GM19025 (cell line): ENCODE data around the gene FRMD1.
"Not testable (repeated sequence)": the region's sequence is repeated elsewhere in the genome, so short reads cannot be mapped to it uniquely, and the experiment has no call there.

Experiments used
- ATAC-seq: cut with Tn5 transposase; IDR thresholded peaks from one replicate; pipeline ENCODE4 v1.9.1; 2021; ENCODE audit warnings: mild to moderate bottlenecking, low read depth, moderate library complexity; ENCODE audit not compliant: unreplicated experiment

FRMD1 gene

DNA sequence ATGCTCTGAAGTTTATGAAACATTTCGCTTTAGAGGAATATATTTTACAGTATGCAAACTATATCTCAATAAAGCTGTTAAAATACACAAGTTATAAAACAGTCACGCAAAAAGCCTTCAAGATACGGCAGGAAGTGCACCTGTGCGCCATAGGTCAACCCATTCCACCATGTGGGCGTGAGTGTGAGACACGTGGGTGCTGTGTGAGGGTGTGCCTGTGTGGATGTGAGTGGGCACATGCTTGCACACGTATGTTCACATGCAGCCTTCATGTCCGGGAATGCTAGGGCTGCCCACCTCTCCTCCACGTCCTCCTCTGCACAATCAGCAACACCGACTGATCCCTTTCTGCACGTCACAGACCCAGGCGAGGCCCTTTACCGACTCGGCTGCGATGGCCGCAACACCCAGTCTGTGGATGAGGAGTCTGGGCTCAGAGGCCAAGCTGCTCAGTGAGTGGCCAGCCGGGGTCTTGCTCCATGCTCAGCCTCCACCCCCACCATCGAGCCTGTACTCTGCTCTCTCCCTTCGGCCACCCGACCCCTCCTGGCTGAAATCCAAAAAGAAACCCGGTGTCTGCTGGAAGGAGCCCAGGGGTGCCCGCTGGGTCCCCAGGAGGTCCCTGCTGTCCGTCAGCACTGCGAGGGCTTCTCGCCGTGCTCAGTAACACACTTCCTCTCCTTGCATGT, 3.0 kb upstream of the FRMD1 start:
- ATAC-seq, result no peak

DNA sequence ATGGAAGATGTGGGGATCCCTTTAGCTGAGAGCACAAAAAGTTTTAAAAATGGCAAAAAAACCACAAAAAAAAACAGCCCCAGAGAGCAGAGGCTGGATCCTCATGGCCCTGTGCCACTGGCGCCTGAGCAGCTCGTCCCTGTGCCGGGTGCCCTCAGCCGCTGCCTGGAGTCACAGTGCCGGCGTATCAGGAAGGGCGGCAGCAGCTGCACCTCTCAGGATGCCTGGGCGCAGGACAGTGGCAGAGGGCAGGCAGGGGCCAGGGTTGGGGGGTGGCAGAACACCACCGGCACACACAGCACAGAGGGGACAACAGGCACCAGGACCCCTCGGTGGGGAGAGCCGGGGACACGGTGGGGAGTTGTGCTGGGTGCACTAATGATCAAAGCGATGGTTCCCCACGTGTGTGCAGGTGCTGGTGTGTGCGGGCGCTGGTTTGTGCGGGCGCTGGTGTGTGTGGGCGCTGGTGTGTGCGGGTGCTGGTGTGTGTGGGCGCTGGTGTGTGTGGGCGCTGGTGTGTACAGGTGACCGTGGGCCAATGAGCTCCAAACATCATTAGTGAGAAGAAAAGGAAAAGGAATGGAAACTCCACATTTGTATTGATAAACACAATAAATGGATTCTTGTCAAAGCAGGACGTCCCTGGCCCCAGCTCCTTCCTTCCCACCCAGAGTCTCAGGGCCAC, 1.5 kb upstream of the FRMD1 start:
- ATAC-seq, result no peak

DNA sequence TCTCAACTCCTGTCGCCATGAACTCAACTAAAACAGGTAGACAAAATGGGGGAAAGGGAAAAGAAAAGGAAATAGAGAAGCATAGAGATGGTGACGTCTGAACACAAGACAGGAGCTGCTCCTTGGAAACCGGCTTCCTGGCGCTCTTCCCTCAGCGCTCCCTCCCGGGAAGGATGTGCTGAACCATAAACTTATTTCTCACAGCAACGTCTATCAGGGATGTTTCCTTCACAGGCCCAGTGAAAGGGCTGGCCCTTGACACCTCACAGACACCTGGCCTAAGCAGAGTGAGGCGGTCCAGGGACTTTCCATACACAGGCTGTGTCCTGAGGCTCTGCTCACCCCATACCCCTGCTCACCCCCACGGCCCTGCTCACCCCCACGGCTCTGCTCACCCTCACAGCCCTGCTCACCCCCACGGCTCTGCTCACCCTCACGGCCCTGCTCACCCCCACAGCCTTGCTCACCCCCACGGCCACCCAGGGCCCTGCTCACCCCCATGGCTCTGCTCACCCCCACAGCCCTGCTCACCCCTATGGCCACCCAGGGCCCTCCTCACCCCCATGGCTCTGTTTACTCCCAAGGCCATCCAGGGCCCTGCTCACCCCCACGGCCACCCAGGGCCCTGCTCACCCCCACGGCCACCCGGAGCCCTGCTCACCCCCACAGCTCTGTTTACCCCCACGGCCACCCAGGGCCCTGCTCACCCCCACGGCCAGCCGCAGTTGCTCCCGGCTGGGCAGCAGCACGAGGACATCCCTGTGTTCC, 653 bp downstream of the FRMD1 start:
- no peak for ATAC-seq

DNA sequence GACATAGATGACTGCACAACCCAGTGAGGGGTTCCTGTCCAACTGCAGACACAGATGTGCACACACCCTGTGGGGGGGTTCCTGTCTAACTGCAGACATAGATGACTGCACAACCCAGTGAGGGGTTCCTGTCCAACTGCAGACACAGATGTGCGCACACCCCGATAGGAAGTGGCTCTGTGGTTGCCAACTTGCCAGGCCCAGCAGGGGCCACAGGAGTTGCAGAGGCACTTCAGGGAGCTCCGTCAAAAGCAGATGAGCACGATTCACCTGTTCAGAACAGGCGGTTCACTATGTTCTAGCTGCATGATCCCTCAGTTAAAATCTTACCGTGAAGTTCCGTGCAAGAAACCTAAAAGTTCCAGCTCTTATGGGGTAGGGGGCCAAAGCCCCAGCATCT, 1.6 kb downstream of the FRMD1 start:
- ATAC-seq, result not testable (repeated sequence)

DNA sequence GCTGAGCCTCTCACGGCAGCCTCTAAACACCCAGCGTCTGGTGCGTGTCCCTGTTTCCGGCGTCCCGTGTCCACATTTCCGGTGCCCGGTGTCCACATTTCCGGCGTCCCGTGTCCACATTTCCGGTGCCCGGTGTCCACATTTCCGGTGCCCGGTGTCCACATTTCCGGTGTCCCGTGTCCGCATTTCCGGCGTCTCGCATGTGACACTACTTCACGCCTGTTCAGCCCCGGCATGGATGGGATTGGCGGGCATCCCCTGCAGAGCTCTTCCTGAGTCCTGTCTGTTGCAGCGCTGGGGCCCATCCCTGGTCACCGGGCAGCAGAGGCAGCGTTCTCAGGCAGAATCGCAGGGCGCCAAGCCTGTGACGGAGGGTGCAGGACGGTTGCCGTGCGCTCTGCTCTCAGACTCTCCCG, 3.2 kb downstream of the FRMD1 start:
- ATAC-seq, result no peak

DNA sequence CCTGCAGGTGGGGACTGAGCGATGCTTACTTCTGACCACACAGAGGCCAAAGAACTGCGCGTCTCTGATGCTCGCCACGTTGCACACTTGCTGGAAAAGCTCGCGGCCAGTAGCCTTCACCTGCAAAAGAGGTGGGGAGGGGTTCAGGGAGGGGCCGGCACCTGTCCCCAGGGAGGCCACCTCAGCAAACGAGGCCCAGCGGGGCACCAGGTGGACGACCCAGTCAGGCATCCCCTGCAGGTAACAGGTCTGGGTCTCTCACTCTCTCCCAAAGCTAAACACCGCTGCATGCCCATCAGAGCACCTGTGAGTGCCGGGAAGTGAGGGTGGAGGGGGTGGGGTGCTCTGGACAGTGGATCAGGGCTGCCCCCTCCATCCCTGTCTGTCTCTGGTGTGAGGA, 3.8 kb downstream of the FRMD1 start:
- no peak for ATAC-seq

DNA sequence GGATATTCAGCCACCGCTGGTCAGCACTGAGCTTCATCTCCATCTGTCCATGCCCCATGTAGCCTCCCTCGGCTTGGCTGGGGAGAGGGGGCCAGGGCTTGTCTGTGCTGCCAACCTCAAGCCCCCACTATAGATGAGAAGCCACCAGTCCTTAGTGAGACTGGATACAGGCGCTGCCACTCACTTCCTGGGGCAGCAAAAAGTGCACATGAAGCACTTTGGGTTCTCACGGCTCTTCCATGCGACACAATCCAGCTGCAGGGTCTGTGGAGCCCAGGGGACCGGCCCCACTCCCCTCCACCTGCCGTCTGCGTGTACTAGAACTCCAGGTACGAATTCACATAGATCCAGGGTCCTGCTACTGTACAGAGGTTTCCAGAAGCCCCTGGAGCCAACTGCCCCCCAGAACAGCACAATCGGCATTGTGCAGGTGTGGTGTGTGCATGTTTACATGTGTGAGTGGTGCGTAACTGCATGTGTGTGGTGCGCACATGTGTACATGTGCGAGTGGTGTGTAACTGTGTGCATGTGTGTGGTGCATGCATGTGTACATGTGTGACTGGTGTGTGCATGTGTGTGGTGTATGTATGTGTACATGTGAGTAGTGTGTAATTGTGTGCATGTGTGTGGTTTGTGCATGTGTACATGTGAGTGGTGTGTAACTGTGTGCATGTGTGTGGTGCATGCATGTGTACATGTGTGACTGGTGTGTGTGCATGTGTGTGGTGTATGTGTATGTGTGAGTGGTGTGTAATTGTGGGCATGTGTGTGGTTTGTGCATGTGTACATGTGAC, 4.9 kb downstream of the FRMD1 start:
- no peak for ATAC-seq

DNA sequence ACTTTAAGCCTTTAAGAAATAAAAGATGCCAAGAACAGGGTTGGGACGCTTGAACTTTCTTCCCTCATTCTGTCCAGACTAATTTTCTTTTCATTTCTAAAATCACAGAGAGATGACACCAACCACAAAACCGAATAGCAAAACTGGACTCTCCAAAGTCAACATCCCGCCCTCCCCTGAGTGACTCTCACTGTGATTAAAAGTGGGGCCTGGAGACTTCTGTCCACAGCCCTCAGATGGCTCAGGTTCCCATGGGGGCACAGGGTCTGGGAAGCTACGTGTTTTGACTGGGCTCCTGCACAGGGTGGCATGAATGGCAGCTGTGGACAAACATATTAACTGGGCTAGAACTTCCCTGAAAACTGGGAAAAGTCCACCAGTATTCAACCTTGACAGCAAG, 6.3 kb downstream of the FRMD1 start:
- no peak for ATAC-seq

DNA sequence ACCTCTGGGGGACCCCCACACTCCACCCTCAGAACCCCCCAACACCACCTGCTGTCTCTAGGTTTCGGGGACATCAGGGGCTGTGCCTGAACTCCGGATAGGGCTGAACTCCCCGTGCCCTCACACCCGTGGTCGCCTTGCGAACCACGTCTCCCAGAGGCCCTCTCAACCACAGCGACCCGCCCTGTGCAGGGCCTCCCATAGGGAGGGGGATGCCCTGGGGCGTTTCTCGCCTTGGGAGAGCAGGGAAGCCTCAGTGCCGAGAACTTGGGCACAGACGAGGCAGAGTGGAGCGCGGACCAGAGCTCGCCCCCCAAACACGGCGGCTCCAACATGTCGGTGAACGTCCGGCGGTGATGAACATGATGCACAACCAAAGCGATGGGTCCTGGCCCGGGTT, 6.8 kb downstream of the FRMD1 start:
- no peak for ATAC-seq

DNA sequence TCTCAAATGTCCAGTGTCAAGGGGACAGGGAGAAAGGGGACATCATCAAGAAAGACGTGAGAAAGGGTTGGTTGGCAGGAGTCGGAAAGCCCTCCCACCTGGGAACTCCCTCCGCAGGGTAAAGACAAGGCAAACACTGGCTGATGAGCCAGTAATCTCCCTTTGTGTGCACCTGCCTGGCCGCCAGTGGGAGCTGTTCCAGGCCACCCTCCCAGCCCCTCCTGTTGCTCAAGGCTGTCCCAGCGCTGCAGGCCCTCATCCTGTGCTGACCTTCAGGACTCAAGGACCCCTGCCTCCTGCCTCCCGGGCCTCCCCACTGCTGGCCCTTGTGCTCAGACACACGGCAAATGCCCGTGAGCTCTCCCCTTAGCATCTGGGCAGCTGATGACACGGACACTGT, 7.4 kb downstream of the FRMD1 start:
- ATAC-seq, result no peak

DNA sequence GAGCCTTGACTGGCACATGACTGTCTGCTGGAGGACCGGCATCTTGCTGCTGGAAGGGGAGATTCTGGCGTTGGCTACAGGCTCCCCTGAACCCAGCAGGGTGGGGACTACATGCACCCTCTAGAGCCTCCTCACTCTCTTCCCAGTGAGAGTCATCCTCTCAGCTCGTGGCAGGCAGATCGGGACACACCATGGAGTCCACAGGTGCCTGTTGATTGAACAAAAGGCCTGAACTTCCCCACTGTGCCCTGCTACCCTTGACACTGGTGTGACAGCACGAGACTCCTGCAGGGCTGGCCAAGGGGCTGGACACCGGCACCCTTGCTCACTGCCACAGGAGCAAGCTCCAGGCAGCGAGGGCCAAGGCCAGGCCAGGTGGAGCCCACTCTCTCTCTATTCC, 8.2 kb downstream of the FRMD1 start:
- no peak for ATAC-seq

DNA sequence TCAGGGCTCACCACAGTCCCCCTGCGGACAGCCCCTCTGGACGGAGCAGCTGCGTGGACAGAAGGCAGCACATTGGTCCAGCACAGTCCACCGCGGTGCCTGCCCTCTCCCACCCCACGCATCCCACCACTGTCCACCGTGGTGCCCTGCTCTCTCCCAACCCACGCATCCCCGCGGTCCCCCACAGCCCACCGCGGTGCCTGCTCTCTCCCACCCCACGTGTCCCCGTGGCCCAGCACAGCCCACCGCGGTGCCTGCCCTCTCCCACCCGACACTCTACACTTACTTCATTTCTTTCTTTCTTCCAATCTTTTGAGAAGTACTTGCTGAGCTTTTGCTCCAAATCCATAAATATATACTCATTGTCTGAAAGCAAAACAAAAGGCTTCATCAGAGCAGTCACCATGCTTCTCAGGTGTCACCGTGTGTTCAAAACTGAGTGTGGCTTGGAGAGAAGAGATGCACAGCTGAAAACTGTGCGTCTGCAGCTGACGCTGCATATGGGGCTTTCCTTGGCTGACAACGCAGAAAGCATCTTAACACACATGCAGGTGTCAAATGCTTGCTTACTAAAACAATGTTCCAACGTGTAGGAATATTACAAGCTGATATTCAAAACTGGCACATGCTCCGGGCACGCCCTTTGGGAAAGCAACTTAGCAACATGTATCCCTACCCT, 11.8 kb downstream of the FRMD1 start:
- no peak for ATAC-seq

DNA sequence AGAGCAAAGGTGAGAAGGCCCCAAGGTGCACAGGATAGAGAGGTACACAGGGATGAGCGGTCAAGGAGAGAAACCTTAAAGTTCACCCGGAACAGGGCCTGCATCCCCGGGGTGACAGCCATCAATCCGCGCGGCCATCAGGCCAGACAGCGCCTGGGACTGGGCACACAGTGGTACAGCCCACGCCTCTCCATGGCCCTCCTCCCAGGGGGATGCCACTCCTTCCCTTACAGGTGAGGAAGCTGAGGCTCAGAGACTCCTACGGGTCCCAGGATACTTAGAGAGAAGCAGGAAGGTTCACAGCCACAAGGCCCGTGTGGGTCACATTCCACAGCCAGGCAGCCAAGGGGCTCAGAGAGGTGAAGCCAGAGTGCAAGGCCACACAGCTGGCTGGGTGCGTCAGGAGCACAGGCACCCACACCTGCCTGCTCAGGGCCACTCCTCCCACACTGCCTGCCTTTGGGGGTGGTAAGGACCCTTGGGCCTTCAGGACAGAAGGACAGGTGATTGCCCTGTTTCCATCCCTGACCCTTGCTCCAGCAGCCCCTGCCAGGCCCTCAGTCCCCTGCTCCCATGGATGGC, 14.7 kb downstream of the FRMD1 start:
- ATAC-seq, result no peak

DNA sequence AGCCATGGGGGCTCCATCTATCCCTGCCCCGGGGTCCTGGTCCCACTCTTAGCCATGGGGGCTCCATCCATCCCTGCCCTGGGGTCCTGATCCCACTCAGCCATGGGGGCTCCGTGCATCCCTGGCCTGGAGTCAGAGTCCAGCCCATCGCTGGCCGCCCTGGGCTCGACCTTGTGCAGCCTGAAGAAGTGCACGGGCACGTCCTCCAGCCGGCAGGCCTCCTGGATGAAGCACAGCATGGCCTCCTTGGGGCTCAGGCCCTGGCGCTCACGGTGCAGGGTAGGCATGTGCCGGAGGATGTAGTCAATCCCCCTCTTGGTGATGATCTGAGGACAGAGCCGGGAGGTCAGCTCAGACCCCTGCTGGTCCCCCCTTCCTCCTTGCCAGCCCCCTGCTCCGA, 15.6 kb downstream of the FRMD1 start:
- no peak for ATAC-seq

DNA sequence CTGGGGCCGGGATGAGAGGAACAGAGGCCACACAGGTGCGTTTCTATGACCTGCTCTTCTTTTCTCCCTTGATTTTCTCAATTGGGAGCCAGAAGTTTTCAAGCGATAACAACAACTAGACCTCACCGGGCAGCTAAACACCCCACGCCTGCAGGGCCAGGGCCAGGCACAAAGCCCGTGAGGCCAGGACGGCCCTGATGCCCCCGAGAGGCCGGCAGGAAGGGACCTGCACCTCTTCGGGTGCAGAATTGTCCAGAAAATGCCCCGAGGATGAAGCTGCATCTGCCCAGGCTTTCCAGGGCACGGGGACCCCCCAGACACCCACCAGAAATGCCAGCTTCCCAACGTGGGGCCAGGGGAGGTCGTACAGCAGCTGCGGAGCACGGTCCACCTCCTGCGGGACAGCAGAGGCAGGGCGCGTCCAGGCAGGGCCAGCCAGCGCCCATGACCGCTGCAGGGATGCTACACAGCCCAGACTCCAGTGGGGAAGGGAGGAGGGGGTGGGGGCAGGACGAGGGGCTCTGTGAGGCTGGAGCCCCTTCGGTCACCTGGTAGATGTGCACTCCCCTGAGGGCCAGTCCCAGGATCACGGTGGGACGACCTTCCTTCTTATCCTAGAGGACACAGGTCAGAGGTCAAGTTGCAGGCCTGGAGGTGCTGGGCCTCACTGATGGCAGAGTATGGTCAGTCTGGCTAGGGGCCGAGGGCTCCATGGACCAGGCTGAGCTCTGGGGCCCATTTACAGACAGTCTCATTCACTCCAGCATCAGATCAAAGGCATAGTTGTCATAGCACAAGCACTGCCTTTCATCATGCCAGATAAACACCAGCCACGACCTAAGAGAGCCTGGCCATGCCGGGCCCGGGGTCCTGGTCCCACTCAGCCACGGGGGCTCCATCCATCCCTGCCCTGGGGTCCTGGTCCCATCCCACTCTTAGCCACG, 16.4 kb downstream of the FRMD1 start:
- ATAC-seq, result no peak

DNA sequence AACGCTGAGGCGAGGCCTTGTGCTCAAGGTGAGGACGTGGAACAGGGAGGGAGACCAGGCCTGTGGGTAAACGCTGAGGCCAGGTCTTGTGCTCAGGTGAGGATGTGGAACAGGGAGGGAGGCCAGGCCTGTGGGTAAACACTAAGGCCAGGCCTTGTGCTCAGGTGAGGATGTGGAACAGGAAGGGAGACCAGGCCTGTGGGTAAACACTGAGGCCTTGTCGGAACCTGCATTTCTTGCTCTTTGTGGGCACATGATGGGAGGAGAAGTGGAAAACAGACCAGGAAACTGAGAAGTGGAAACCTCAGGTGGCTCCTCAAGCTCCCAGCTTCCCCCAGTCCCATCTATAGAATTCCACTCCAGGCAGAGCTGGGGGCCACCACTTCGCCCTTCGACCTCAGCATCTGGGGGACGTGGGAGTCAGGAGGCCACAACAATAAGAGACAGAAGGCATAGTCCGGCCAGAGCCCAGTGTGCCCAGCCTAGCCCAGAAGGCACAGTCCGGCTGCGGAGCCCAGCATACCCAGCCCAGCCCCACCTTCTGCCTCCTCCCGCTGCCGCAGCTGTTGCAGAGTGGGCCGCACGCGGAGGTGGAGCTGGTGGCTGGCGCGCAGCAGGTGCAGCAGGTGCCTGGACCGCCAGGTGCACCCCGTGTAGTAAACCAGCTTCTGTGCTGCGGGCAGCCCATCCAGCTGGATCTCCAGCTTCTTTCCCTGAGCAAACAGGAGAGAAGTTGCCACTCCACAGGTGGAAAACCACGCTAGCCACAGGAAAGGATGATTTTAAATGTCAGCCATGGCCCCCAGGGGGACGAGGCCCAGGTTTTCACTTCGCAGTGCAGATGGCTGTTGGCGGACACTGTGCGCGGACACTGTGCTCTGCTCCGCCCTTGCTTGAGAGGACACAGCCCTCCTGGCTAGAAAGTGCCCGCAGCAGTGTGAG, 17.5 kb downstream of the FRMD1 start:
- no peak for ATAC-seq

DNA sequence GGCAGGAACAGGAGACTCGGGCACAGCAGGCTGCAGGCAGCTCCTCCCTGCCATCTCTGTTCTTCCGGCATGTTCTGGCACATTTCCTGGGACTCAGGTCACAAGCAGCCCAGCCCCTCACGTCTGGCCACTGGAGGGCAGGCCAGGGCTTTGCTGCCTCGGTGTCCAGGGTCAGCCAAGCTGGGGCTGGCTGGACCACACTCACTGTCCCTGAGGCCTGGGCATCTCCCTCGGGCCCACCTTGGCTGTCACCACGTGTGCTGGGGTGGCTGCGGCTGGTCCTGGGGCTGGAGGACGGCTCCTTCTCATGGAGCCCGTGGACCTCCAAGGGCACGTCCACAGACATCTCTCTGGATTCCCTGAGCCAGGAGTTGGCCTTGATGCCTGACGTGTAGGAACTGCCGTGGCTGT, 18.5 kb downstream of the FRMD1 start:
- ATAC-seq, result no peak
